Measurements from ENCODE around the gene DZIP1.

DZIP1 gene

GRCh38 chr13:95659500-95659899 lies 15.0 kb upstream of the DZIP1 start:
- TF ChIP-seq REST (IDR thresholded peaks at IDR 0.05; ENCODE audit: insufficient read depth in 1 of 2, low read depth in 2 of 2, low read length in 2 of 2) (no peak), FOXP2 (optimal IDR thresholded peaks at IDR 0.05; ENCODE audit: borderline replicate concordance, extremely low read depth, extremely low read length, insufficient read depth) (no peak)

GRCh38 chr13:95656386-95657015 lies 12.0 kb upstream of the DZIP1 start:
- TF ChIP-seq TAF1 (IDR thresholded peaks at IDR 0.05; ENCODE audit: borderline replicate concordance, insufficient read depth, low read length) (no peak), POLR2AphosphoS5 (IDR thresholded peaks at IDR 0.05; ENCODE audit: low read depth, low read length) (no peak), REST (IDR thresholded peaks at IDR 0.05; ENCODE audit: insufficient read depth in 1 of 2, low read depth in 2 of 2, low read length in 2 of 2) (no peak), SIN3A (IDR thresholded peaks at IDR 0.05; ENCODE audit: borderline replicate concordance, insufficient read depth, low read length) (no peak), FOXP2 (optimal IDR thresholded peaks at IDR 0.05; ENCODE audit: borderline replicate concordance, extremely low read depth, extremely low read length, insufficient read depth) (no peak)

- TF ChIP-seq SIN3A (IDR thresholded peaks at IDR 0.05; ENCODE audit: borderline replicate concordance, insufficient read depth, low read length), result no peak
- TF ChIP-seq REST (IDR thresholded peaks at IDR 0.05; ENCODE audit: insufficient read depth in 1 of 2, low read depth in 2 of 2, low read length in 2 of 2), result no peak
- no peak for TF ChIP-seq TAF1 (IDR thresholded peaks at IDR 0.05; ENCODE audit: borderline replicate concordance, insufficient read depth, low read length)
- TF ChIP-seq POLR2AphosphoS5 (IDR thresholded peaks at IDR 0.05; ENCODE audit: low read depth, low read length), result no peak
- TF ChIP-seq FOXP2 (optimal IDR thresholded peaks at IDR 0.05; ENCODE audit: borderline replicate concordance, extremely low read depth, extremely low read length, insufficient read depth), result no peak
These were observed 8.3 kb upstream of the DZIP1 start for GRCh38 chr13:95652821-95653220.

GRCh38 chr13:95652244-95652764 lies 7.8 kb upstream of the DZIP1 start:
- no peak for TF ChIP-seq FOXP2 (optimal IDR thresholded peaks at IDR 0.05; ENCODE audit: borderline replicate concordance, extremely low read depth, extremely low read length, insufficient read depth)
- TF ChIP-seq REST (IDR thresholded peaks at IDR 0.05; ENCODE audit: insufficient read depth in 1 of 2, low read depth in 2 of 2, low read length in 2 of 2), result no peak
- TF ChIP-seq SIN3A (IDR thresholded peaks at IDR 0.05; ENCODE audit: borderline replicate concordance, insufficient read depth, low read length), result no peak
- no peak for TF ChIP-seq TAF1 (IDR thresholded peaks at IDR 0.05; ENCODE audit: borderline replicate concordance, insufficient read depth, low read length)
- TF ChIP-seq POLR2AphosphoS5 (IDR thresholded peaks at IDR 0.05; ENCODE audit: low read depth, low read length), result no peak

- TF ChIP-seq FOXP2 (optimal IDR thresholded peaks at IDR 0.05; ENCODE audit: borderline replicate concordance, extremely low read depth, extremely low read length, insufficient read depth) (no peak), SIN3A (IDR thresholded peaks at IDR 0.05; ENCODE audit: borderline replicate concordance, insufficient read depth, low read length) (no peak), REST (IDR thresholded peaks at IDR 0.05; ENCODE audit: insufficient read depth in 1 of 2, low read depth in 2 of 2, low read length in 2 of 2) (no peak), POLR2AphosphoS5 (IDR thresholded peaks at IDR 0.05; ENCODE audit: low read depth, low read length) (no peak), TAF1 (IDR thresholded peaks at IDR 0.05; ENCODE audit: borderline replicate concordance, insufficient read depth, low read length) (no peak)
These were observed 6.2 kb upstream of the DZIP1 start for GRCh38 chr13:95650696-95651095.

Data from PFSK-1 (cell line).